ENCODE data around the gene CAMSAP1. TPM values are rescaled to one million over a fixed set of nuclear protein-coding genes. Genes with fewer than 3 reads are reported as not detected.

The CAMSAP1 gene
- total and polyA plus RNA-seq, 2 of the 4 experiments (the other 2 are of a cell fraction): 8.2 to 19.5 TPM

DNA sequence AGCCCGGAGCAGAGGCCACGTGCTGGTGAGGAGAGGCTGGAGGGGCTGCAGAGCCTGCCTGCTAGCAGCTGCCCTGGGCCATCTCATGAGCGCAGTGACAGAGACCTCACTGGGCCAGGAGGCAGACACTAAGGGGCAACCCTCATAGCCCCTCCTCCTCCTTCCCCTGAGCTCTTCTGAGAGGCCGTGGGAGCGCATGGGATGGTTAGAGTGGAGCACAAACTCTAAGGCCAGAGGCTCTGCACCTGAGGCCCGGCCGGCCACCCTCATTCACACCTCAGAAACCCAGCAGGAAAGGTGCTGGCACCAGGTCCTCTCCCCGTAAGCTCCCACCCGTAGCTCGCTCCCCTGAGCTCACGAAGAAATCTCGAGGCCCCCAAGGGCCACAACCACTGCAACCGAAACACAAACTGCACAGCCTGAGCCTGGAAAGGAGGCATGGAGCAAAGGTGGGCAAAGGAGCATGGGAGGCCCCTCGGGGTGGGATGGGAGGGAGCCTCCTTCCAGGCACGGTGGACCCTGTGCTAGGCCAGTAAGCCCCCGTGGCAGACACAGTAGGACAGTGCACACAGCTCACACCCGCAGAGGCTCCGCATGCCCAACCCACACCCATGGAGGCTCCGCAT lies 17.7 kb downstream of the CAMSAP1 start:
- H3K4me1 ChIP-seq (ENCODE audit: control insufficient read depth, insufficient read depth, low read length): peaks cover 24% of the 10 kb centered on the region
- ChIA-PET CTCF (no interaction called here), POLR2A (ENCODE audit: unreplicated experiment) (no interaction called here)
- TF ChIP-seq RFX5 (IDR thresholded peaks at IDR 0.05; ENCODE audit: low read depth, low read length) (no peak), RCOR1 (IDR thresholded peaks at IDR 0.05; ENCODE audit: insufficient replicate concordance, low read length) (no peak), NFE2L2 (IDR thresholded peaks at IDR 0.05; ENCODE audit: low read depth, low read length) (no peak), BHLHE40 (IDR thresholded peaks at IDR 0.05; ENCODE audit: low read depth, low read length) (no peak), CEBPB (IDR thresholded peaks at IDR 0.05; ENCODE audit: low read depth, low read length) (no peak), MXI1 (IDR thresholded peaks at IDR 0.05; ENCODE audit: borderline replicate concordance, low read depth, low read length) (no peak), RAD21 (IDR thresholded peaks at IDR 0.05; ENCODE audit: low read length) (no peak)
- H3K27me3 ChIP-seq (ENCODE audit: control insufficient read depth, insufficient read depth, low read length): no peaks in the 10 kb centered on the region
- H3K9me3 ChIP-seq (ENCODE audit: control insufficient read depth, insufficient read depth, low read length): no peaks in the 10 kb centered on the region
- no peak overlapping the region for H2AFZ ChIP-seq (replicated peaks; ENCODE audit: low read length, poor library complexity)
- no peak overlapping the region for H2BK120ac ChIP-seq (ENCODE audit: low read depth, low read length)
- peaks cover 94% of the 10 kb centered on the region for H4K20me1 ChIP-seq (ENCODE audit: insufficient read depth, low read length)
- no peak overlapping the region for H4K8ac ChIP-seq (ENCODE audit: low read depth in 2 of 2, low read length in 2 of 2)
- no CpG with 5 or more reads among the region's 19 CpGs for WGBS, 2 experiments (ENCODE audit: extremely low coverage in 2 of 2, insufficient read length in 1 of 2)
- BruUV-seq (replicated peaks): no TSS peak
- H2BK15ac ChIP-seq (ENCODE audit: low read depth, low read length): no peak overlapping the region
- H3K14ac ChIP-seq (replicated peaks; ENCODE audit: low read depth, low read length): no peak overlapping the region
- dilution Hi-C loops (cut with HindIII; ENCODE audit: low sequenced_read_pairs, unreplicated experiment) (no loop called here), intact Hi-C loops (cut with micrococcal nuclease) (no loop called here), in situ Hi-C loops (cut with MboI; ENCODE audit: low sequenced_read_pairs) (no loop called here)
- ATAC-seq (ENCODE audit: low read depth) (no peak), DNase-seq (no peak)
- H3K27ac ChIP-seq (ENCODE audit: insufficient read depth, low read length): no peak overlapping the region
- no peak overlapping the region for H4K5ac ChIP-seq (ENCODE audit: low read depth, low read length)
- H4K91ac ChIP-seq (ENCODE audit: insufficient read depth, low read depth, low read length): no peak overlapping the region
- peaks cover 43% of the 10 kb centered on the region for H3K9me1 ChIP-seq (ENCODE audit: insufficient read depth, low read length)
- H2BK20ac ChIP-seq (ENCODE audit: low read depth, low read length): no peak overlapping the region
- H3K18ac ChIP-seq (ENCODE audit: low read depth, low read length): no peak overlapping the region
- H3K79me1 ChIP-seq (ENCODE audit: low read depth in 1 of 2, low read length in 2 of 2): peaks cover 27 to 88% of the 10 kb centered on the region in 2 experiments
- H3K4me2 ChIP-seq (ENCODE audit: low read depth, low read length): no peak overlapping the region
- no peak overlapping the region for H2AK9ac ChIP-seq (replicated peaks; ENCODE audit: low read depth, low read length, poor library complexity)
- H2AK5ac ChIP-seq (ENCODE audit: low read depth, low read length): no peak overlapping the region
- H3K36me3 ChIP-seq (ENCODE audit: control insufficient read depth, insufficient read depth, low read length): no peaks in the 10 kb centered on the region
- no peak overlapping the region for H3K4ac ChIP-seq (ENCODE audit: low read depth, low read length)
- H3K4me3 ChIP-seq (ENCODE audit: insufficient read depth, low read depth, low read length): no peak overlapping the region
- H3K23ac ChIP-seq (ENCODE audit: low read depth, low read length): no peak overlapping the region
- no peak overlapping the region for H3K9ac ChIP-seq (ENCODE audit: low read depth, low read length)
- no peak overlapping the region for H3K56ac ChIP-seq (ENCODE audit: extremely low read depth, insufficient read depth, low read length)
- no peak overlapping the region for H2BK5ac ChIP-seq (ENCODE audit: low read depth, low read length, poor library complexity, severe bottlenecking)

Measured in IMR-90 (cell line).